T-helper 2 cell treated with Interferon-gamma antibody and Interleukin-4, amounts not matched to agents 5 μg/mL and 100 μg/mL, for 36 hours (primary cell): ENCODE measurements around the gene CCDC141.
A peak's percentile ranks its signal among the peaks of the same experiment; 100 is the strongest.

Experiments used
- DNase-seq: peaks from one replicate; pipeline ENCODE4 v3.0.0; 2021; ENCODE audit warnings: low spot score
- H3K27ac Mint-ChIP-seq: one replicate; pipeline ENCODE4 v1.8.0; 2021; ENCODE audit warnings: mild to moderate bottlenecking, mixed read lengths
- H3K27me3 Mint-ChIP-seq: one replicate; pipeline ENCODE4 v1.8.0; 2021; ENCODE audit warnings: low read depth, mixed read lengths
- H3K36me3 Mint-ChIP-seq: one replicate; pipeline ENCODE4 v1.8.0; 2021; ENCODE audit warnings: low read depth, mixed read lengths
- H3K4me1 Mint-ChIP-seq: one replicate; pipeline ENCODE4 v1.8.0; 2021; ENCODE audit warnings: low read depth, mixed read lengths
- H3K4me3 Mint-ChIP-seq: one replicate; pipeline ENCODE4 v1.8.0; 2022; ENCODE audit warnings: mild to moderate bottlenecking, moderate library complexity, mixed read lengths
- H3K9me3 Mint-ChIP-seq: one replicate; pipeline ENCODE4 v1.8.0; 2021; ENCODE audit warnings: mixed read lengths

The CCDC141 gene

DNA sequence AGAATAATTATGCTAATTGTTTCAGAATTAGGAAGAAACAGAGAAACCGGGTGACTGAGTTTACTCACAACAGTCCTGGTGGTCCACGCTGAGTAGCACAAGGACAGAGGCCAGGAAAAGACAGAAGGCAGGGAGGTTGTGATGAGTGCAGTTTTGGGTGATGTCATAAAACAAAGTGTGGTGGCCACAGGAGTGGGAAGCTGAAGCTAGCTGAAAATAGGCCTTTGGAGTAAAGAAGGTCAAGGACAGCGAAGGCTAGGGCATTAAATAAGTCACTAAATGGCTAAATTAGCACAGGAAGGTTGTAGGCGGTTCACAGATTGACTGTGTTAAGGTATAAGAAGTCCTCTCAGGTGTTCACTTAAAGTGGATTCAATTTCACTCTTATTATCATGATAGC lies 121.9 kb downstream of the CCDC141 start:
- H3K4me3 Mint-ChIP-seq = no peak overlapping the region
- no peaks in the 10 kb centered on the region for H3K27me3 Mint-ChIP-seq
- H3K9me3 Mint-ChIP-seq = peaks cover 9% of the 10 kb centered on the region
- peaks cover 5% of the 10 kb centered on the region for H3K36me3 Mint-ChIP-seq
- peaks cover 2% of the 10 kb centered on the region for H3K4me1 Mint-ChIP-seq
- H3K27ac Mint-ChIP-seq = no peak overlapping the region
- no peak for DNase-seq

DNA sequence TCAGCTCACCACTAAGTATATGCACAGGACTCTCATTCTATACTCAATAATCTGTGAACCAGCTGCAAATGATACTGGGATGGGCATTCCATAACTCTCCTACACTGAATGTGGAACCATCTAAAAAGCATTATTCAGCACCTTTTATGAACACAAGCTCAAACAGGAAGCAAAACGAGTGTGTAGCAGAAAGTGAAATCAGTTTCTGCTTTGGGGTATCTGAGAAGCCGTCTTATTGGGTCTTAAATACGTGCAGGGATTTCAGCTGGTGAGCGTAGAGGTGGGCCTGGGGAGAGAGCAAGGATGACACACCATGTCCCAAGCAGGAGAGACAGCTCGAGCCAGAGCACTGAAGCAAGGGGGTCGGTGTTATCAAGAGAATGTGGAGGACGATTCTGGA lies 122.8 kb downstream of the CCDC141 start:
- peaks cover 9% of the 10 kb centered on the region for H3K9me3 Mint-ChIP-seq
- H3K27ac Mint-ChIP-seq = no peak overlapping the region
- peaks cover 2% of the 10 kb centered on the region for H3K4me1 Mint-ChIP-seq
- H3K36me3 Mint-ChIP-seq = peaks cover 5% of the 10 kb centered on the region
- no peak overlapping the region for H3K4me3 Mint-ChIP-seq
- no peak for DNase-seq
- no peaks in the 10 kb centered on the region for H3K27me3 Mint-ChIP-seq

DNA sequence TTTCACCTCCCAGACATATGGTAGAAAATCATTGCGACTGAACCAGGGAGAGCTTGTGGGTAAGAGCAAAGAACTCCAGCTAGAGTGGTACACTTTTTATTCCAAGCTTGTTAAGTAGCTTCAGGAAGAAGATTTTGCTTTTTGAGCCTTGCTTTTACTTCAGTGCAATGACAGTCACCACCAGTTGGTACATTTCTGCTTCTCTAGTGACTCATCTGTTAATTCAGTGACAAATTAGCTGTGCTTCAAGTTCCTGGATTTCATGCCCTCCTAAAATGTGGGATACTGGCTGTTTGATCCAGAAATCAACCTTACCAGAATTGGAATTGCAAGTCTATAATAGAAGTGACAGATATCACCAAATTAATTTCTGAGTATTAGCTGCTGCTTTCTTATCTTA lies 125.1 kb downstream of the CCDC141 start:
- Mint-ChIP-seq H3K36me3 (no peaks in the 10 kb centered on the region), H3K27ac (no peak overlapping the region), H3K4me1 (peaks cover 2% of the 10 kb centered on the region), H3K27me3 (no peaks in the 10 kb centered on the region), H3K4me3 (no peak overlapping the region), H3K9me3 (no peaks in the 10 kb centered on the region)
- DNase-seq = no peak

DNA sequence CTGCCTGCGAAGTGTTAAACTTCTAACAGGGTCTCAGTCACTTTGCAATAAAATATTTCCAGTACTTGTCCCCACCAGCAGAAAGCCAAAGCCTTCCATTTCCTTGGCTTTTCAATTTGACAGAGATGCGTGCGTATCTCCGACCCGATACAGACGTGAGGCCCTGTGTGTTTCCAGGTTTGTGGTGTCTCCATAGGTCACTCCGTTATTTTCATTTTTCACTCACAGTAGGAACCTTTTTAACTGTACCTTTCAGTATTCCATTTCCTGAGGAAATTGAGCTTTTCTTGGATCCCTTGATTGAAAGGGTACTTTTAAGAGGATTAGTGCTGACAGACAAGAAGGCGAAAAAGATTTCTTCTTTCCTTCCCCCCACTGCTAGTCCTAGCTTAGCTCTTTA lies 126.4 kb downstream of the CCDC141 start:
- H3K4me1 Mint-ChIP-seq = peaks cover 2% of the 10 kb centered on the region
- peaks cover 1% of the 10 kb centered on the region for H3K36me3 Mint-ChIP-seq
- no peak overlapping the region for H3K27ac Mint-ChIP-seq
- DNase-seq = no peak
- H3K4me3 Mint-ChIP-seq = no peak overlapping the region
- H3K9me3 Mint-ChIP-seq = no peaks in the 10 kb centered on the region
- H3K27me3 Mint-ChIP-seq = no peaks in the 10 kb centered on the region

DNA sequence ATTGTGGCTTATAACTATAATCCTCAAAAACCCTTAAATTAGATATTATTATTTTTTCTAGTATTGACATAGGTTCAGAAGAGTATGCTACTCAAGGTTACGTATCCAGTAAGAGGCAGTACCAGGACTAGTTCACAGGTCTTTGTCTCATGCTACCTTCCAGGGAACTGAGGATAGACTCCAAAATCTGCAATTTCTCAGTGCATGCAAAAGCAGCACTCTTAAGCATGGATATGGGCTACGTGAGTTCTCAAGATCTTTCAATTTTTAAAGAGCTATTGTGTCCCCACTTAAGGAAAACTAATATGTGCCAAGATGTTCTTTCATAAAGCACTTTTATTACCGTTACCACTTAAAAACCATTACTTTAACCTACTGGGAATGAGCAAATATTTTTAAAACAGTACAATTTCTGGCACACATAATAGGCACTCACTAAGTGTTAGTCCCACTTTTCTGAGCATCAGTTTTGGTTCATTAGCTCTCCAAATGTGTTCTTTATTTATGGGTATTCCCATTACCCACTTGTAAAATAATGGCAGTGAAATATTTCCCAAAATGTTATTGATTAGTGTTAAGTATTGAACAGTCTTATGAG lies 128.9 kb downstream of the CCDC141 start:
- no peaks in the 10 kb centered on the region for H3K27me3 Mint-ChIP-seq
- no peak for DNase-seq
- H3K27ac Mint-ChIP-seq = no peak overlapping the region
- no peaks in the 10 kb centered on the region for H3K4me1 Mint-ChIP-seq
- H3K9me3 Mint-ChIP-seq = no peaks in the 10 kb centered on the region
- H3K36me3 Mint-ChIP-seq = peaks cover 3% of the 10 kb centered on the region
- H3K4me3 Mint-ChIP-seq = no peak overlapping the region

DNA sequence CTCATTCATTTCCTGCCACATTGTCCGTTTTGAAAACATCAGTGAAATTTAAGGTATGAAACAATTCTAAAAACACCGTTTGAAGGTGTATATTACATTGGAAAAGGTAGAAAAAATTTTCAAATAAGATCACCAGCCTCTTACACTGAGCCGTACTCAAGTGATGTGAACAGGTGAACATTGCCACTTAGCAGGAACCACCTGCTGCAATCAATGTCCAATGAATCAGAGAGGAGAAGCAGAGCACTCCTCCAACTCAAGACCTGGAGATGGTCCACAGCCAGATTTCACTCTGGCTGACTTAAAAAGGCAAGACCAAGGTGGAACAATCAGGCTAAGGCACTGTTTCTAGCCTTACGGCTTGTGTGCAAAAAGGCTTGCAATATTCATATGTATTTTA lies 132.4 kb downstream of the CCDC141 start:
- Mint-ChIP-seq H3K27ac (no peak overlapping the region), H3K4me1 (peaks cover 8% of the 10 kb centered on the region), H3K4me3 (no peak overlapping the region)

DNA sequence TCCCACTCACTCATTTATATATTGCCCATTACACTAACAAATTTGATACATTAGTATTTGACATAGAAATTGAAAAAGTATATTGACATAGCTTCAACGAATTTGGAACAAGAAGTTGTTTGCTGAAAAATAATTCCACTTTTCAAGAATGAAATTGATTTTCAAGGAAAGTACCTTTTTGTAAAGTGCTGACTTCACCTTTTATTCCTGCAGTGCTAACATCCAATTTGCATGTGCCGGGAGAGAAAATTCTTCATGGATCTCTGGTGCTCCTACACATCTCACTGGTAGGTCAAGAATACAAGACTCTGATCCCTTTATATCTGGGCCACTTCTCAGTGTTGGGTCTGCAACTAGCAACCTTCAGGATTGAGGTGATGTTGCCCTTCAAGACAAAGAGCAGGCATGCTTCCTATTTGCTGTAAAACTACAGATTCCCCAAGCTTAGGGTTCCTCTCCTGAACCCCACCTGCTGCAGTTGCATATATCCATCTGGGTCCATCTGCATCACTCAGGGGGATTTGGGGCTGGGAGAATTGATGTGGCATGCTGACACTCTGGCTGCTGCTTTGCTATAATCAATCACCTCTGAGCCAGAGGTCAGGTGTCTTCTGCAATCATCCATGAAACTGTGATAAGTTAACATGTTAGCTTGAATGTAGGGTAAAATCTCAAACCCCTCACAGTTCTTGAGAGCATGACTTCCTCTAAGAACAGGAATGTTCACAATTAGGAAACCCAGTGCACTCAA lies 134.3 kb downstream of the CCDC141 start:
- Mint-ChIP-seq H3K27ac (no peak overlapping the region), H3K36me3 (peaks cover 4% of the 10 kb centered on the region), H3K4me3 (no peak overlapping the region), H3K9me3 (no peaks in the 10 kb centered on the region), H3K27me3 (no peaks in the 10 kb centered on the region), H3K4me1 (peaks cover 11% of the 10 kb centered on the region)
- DNase-seq = no peak

More for the DNA sequence above, 132.4 kb downstream of the CCDC141 start:
- H3K9me3 Mint-ChIP-seq = no peaks in the 10 kb centered on the region
- H3K36me3 Mint-ChIP-seq = peaks cover 4% of the 10 kb centered on the region
- H3K27me3 Mint-ChIP-seq = no peaks in the 10 kb centered on the region
- DNase-seq = no peak

DNA sequence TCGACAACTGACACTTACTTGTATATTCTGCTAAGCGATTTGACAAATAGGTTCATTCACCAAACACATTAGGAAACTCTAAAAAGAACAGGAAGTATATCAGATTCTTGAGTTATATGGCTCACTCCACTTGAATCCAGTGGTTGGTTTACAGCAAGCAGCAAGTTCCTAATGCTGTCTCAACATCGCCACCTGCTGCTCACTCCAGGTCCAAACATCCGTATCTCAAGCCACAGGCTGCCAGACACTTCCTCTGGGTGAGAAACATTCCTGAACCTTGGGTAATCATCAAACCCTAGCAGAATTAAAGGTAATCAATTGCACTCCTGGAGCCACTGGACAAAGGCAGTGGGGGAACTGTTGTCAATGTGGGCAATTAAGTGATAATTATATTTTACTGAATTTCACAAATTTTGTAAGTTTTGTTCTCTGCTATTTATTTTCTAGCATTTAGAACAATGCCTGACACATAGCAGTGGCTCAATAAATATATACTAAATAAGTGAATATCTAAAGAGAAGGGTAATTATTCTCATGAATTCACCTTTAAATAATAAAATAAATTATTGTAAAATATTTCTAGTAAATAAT lies 135.6 kb downstream of the CCDC141 start:
- Mint-ChIP-seq H3K4me3 (no peak overlapping the region), H3K9me3 (no peaks in the 10 kb centered on the region), H3K4me1 (peaks cover 11% of the 10 kb centered on the region), H3K27me3 (no peaks in the 10 kb centered on the region), H3K36me3 (peaks cover 4% of the 10 kb centered on the region), H3K27ac (no peak overlapping the region)
- DNase-seq = peak; percentile 62

DNA sequence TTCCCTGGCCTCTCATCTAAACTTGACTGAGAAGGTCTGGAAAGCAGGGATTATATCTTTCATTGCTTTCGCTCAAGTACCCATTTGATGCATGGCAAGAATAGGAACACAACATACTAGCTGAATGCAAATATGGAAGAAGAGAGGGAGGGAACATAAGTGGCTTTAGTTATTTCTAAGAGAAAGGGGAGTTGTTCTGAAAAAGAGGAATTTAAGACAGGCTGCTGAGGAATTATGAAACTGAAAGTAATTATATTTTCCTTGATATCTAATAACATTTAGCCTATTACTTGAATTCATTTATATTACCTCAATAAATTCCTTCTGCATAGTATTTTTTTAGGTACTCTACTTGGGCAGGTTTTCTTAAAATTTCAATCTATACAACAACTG lies 136.9 kb downstream of the CCDC141 start:
- no peak overlapping the region for H3K4me3 Mint-ChIP-seq
- H3K27me3 Mint-ChIP-seq = no peaks in the 10 kb centered on the region

DNA sequence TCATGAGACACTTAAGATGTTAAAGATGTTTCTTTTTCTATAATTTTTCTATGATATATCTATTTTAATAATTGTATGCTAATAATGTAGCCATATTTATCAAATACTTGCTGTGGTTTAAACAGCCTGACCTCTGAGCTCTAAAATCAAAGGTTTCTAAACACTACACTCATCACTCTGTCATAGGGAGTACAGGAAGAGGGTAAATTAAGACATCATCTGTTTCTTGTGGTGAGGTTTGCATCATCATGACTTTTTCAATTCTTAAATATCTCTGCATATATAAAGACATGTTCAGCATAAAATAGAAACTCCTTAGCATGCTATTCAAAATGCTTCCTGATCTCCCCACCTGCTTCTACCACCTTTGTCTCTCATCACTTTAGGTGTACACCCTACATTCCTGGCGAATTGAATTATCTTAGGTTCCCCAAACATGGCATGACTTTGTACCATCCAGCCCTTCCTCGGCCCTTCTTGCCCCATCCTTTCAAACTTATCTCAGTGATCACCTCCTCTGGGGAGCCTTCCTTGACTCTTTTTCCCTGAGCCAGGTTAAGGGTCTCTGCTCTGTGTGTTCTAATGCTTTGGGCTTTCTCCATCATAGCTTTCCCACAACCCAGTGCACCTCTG lies 137.4 kb downstream of the CCDC141 start:
- H3K27me3 Mint-ChIP-seq = no peaks in the 10 kb centered on the region
- H3K36me3 Mint-ChIP-seq = peaks cover 1% of the 10 kb centered on the region
- no peak overlapping the region for H3K4me3 Mint-ChIP-seq
- peaks cover 11% of the 10 kb centered on the region for H3K4me1 Mint-ChIP-seq
- no peak for DNase-seq
- H3K9me3 Mint-ChIP-seq = no peaks in the 10 kb centered on the region
- no peak overlapping the region for H3K27ac Mint-ChIP-seq

More for the DNA sequence above, 136.9 kb downstream of the CCDC141 start:
- H3K36me3 Mint-ChIP-seq = peaks cover 1% of the 10 kb centered on the region
- DNase-seq = no peak
- H3K9me3 Mint-ChIP-seq = no peaks in the 10 kb centered on the region
- H3K27ac Mint-ChIP-seq = no peak overlapping the region
- peaks cover 11% of the 10 kb centered on the region for H3K4me1 Mint-ChIP-seq

DNA sequence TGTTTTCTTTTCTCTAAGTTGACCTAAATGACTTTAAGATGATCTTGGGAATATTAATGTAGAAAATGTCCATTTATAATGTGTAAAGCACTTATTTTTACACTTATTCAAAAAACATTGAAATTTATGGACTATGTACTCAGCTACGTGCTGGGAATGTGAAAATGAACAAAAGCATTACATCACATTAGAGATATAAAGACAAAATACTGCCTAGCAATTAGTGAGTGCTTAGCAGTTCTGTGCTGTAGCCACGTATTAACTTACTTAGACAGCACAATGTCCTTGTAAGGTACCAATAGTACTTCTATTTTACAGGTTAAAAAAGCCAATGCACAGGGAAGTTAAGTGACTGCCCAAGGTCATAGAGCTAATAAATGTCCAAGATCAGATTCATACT lies 138.9 kb downstream of the CCDC141 start:
- Mint-ChIP-seq H3K4me3 (no peak overlapping the region), H3K4me1 (peaks cover 11% of the 10 kb centered on the region), H3K27me3 (no peaks in the 10 kb centered on the region), H3K9me3 (no peaks in the 10 kb centered on the region), H3K27ac (no peak overlapping the region), H3K36me3 (peaks cover 1% of the 10 kb centered on the region)
- DNase-seq = no peak

DNA sequence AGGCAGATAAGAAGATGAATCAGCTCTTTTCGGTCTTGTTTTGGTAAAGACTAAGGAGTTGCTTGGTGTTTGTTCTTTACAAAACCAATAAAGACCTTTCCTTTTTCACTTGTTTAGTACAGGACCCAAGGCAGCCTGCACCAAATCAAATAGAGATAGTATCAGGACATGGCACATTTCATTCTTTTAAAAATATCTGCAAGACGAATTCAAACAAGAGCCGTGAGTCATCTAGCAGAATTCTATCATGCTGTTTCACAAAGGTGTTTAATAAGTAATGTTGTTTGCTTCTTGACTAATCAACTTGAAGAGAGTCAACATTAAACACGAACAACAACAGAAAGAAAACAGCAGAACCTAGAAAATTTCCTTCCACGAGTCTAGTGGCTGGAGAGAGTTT lies 139.9 kb downstream of the CCDC141 start:
- H3K36me3 Mint-ChIP-seq = peaks cover 1% of the 10 kb centered on the region
- H3K9me3 Mint-ChIP-seq = no peaks in the 10 kb centered on the region
- no peak overlapping the region for H3K4me3 Mint-ChIP-seq
- no peaks in the 10 kb centered on the region for H3K27me3 Mint-ChIP-seq
- peaks cover 11% of the 10 kb centered on the region for H3K4me1 Mint-ChIP-seq
- no peak for DNase-seq
- H3K27ac Mint-ChIP-seq = no peak overlapping the region

DNA sequence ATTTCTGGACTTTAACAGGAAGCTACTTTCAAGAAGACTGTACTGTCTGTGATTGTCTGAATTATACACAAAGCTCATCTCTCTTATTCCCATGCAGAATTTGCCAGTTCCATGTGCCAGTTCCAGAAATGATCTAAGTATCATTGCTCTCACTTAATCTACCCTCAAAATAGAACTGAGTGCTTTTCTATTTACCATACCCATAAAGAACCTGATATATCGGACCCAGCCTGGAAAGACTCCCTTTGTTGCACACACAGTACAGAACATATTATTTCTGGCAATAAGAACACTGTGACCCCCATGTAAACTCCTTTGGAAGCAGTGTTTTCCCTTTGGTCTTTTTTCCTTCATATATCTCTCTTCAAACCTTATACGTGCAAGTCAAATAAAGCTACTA lies 140.4 kb downstream of the CCDC141 start:
- Mint-ChIP-seq H3K4me1 (peaks cover 11% of the 10 kb centered on the region), H3K27me3 (no peaks in the 10 kb centered on the region), H3K9me3 (no peaks in the 10 kb centered on the region), H3K27ac (no peak overlapping the region), H3K4me3 (no peak overlapping the region), H3K36me3 (peaks cover 2% of the 10 kb centered on the region)
- DNase-seq = no peak

DNA sequence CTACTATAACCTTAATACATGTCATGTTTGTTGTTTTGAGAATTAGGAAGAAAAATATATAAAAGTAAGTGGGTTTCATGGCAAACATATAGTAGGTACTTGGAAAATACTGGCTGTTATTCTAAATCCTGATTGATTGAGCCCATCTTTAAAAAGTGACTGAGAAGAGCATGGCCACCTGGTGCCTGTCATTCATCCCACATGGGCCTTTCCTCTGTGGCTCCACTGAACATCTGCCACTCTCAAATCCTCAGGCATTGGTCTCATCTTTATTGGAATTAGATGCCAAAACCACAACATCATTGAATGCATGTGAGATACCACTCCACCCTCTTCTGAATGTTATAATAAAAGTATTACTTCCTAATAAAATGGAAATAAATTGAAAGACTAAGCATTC lies 141.1 kb downstream of the CCDC141 start:
- Mint-ChIP-seq H3K36me3 (peaks cover 4% of the 10 kb centered on the region), H3K4me1 (peaks cover 8% of the 10 kb centered on the region), H3K9me3 (no peaks in the 10 kb centered on the region), H3K27me3 (no peaks in the 10 kb centered on the region), H3K27ac (no peak overlapping the region), H3K4me3 (no peak overlapping the region)
- no peak for DNase-seq
